NB4 (cell line): ENCODE data around the gene LRRN1.

Experiments used
- DNase-seq: peaks from one replicate; pipeline ENCODE4 v3.0.0; 2010; ENCODE audit warnings: low read depth
- H3K4me3 ChIP-seq: one replicate; pipeline ENCODE4 v1.5.1; 2011; ENCODE audit warnings: mild to moderate bottlenecking, low read depth, low read length, moderate library complexity
- MYC ChIP-seq: IDR thresholded peaks from 2 replicates; pipeline ENCODE4 v1.6.1; 2011; ENCODE audit warnings: low read depth, low read length
- POLR2A ChIP-seq: IDR thresholded peaks from 2 replicates; pipeline ENCODE4 v1.6.1; 2011; ENCODE audit warnings: mild to moderate bottlenecking; ENCODE audit not compliant: insufficient read length; ENCODE audit errors: extremely low read depth
- TF ChIP-seq, protein P1 (sequence below): IDR thresholded peaks from 2 replicates; pipeline ENCODE4 v1.6.1; 2011; ENCODE audit warnings: low read depth, low read length
- TF ChIP-seq, protein P2 (sequence below): IDR thresholded peaks from one replicate; pipeline ENCODE4 v1.5.1; 2012; ENCODE audit warnings: low read depth, low read length

Gene LRRN1

GRCh38 chr3:3799173-3800079 is at the start of gene LRRN1:
TSS of gene LRRN1 (plus strand) at chr3:3799431. CDS start at chr3:3844642, 45,211 bp downstream.
- H3K4me3 ChIP-seq, result no peak within 1 kb of the TSS
- DNase-seq, result no peak
- TF ChIP-seq, protein P1, sequence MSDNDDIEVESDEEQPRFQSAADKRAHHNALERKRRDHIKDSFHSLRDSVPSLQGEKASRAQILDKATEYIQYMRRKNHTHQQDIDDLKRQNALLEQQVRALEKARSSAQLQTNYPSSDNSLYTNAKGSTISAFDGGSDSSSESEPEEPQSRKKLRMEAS, result no peak
- TF ChIP-seq, protein P2, sequence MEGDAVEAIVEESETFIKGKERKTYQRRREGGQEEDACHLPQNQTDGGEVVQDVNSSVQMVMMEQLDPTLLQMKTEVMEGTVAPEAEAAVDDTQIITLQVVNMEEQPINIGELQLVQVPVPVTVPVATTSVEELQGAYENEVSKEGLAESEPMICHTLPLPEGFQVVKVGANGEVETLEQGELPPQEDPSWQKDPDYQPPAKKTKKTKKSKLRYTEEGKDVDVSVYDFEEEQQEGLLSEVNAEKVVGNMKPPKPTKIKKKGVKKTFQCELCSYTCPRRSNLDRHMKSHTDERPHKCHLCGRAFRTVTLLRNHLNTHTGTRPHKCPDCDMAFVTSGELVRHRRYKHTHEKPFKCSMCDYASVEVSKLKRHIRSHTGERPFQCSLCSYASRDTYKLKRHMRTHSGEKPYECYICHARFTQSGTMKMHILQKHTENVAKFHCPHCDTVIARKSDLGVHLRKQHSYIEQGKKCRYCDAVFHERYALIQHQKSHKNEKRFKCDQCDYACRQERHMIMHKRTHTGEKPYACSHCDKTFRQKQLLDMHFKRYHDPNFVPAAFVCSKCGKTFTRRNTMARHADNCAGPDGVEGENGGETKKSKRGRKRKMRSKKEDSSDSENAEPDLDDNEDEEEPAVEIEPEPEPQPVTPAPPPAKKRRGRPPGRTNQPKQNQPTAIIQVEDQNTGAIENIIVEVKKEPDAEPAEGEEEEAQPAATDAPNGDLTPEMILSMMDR, result no peak
- no peak for TF ChIP-seq POLR2A
- no peak for TF ChIP-seq MYC

- DNase-seq, result no peak
- TF ChIP-seq, protein P2, result no peak
- TF ChIP-seq POLR2A (no peak), MYC (no peak)
- TF ChIP-seq, protein P1, result no peak
- no peak overlapping the region for H3K4me3 ChIP-seq
Observed at GRCh38 chr3:3753416-3753815, 45.8 kb upstream of the LRRN1 start.

GRCh38 chr3:3765661-3766060 is 33.6 kb upstream of the LRRN1 start:
- TF ChIP-seq, protein P1, result no peak
- TF ChIP-seq POLR2A, result no peak
- TF ChIP-seq, protein P2, result no peak
- no peak for TF ChIP-seq MYC
- DNase-seq, result no peak
- H3K4me3 ChIP-seq, result no peak overlapping the region

DNA sequence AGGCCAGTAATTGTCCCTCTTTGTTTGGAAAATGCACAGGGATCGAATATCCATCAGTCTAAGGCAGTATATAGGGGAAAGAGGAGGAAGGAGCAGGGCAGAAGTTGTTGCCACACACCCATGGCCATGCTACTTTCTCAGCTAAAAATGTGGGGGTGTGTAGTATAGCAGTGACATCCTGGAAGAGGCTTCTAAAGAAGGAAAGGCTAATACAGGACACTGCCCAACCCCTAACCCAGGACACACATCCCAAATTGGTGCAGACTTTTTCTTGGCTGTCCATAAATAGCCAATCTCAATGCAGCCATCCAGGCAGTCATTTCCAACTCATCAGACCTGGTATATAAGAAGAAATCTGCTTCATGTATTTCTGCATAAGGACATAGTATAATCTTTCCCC is 33.1 kb upstream of the LRRN1 start:
- TF ChIP-seq, protein P2, result no peak
- TF ChIP-seq MYC (no peak), POLR2A (no peak)
- TF ChIP-seq, protein P1, result no peak
- H3K4me3 ChIP-seq, result no peak overlapping the region
- DNase-seq, result no peak

DNA sequence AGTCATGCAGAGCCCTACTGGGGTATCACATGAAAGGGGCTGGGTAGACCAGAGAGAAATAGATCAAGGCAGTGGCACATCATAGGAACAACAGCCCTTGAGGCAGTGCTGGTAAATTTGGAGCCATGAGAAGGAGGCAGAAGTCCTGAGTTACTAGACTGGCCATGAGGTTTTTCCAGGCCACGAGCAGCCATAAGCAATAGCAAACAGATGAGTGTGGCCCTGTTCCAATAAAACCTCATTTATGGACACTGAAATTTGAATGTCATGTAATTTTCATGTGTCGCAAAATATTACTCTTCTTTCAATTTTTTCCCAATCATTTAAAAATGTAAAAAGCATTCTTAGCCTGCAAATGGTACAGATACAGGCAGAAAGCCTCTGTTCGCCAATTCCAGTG is 28.1 kb upstream of the LRRN1 start:
- no peak for DNase-seq
- H3K4me3 ChIP-seq, result no peak overlapping the region
- TF ChIP-seq POLR2A (no peak), MYC (no peak)
- TF ChIP-seq, protein P2, result no peak
- TF ChIP-seq, protein P1, result no peak

DNA sequence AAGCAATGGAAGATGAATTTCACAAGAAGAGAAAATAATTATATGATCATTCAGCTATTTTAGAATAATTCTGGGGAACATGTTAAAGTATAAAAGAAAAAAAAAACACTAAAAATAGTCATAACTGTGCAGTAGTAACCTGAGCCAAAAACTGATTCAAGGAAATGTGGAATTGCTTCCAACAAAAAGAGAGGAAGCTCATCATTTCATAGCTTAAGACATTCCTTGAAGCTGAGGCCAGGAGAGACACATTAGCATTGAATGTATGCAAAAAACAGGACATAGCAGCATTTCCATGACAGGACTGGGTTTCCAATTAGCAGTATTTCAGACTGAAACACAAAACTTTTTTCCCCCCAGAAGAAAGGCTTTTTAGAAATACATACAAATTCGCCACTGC is 27.7 kb upstream of the LRRN1 start:
- TF ChIP-seq, protein P2, result no peak
- TF ChIP-seq POLR2A (no peak), MYC (no peak)
- TF ChIP-seq, protein P1, result no peak
- H3K4me3 ChIP-seq, result no peak overlapping the region
- DNase-seq, result no peak
